Gastrocnemius medialis (tissue), 4 donors: Measurements from ENCODE around the gene G6PC1.

Source experiments
- POLR2A ChIP-seq, 2 donors: fragments of 450-650 bp; IDR thresholded peaks; one replicate each; pipeline ENCODE4 v1.6.1; 2017; ENCODE audit warnings: antibody characterized with exemption in 2 of 2, mild to moderate bottlenecking in 2 of 2, moderate library complexity in 2 of 2
- TF ChIP-seq, protein P1 (sequence below), 5 experiments: fragments of 450-650 bp in 3 of 5; fragments of 200-600 bp in 2 of 5; sonication (generic) in 2 of 5; IDR thresholded peaks in 4 of 5; conservative IDR thresholded peaks in 1 of 5; 1 replicate in 4 of 5; 2 replicates in 1 of 5; pipeline ENCODE4 v1.5.1; 2016 to 2019; ENCODE audit warnings: antibody characterized with exemption in 5 of 5, mild to moderate bottlenecking in 3 of 5, moderate library complexity in 3 of 5

DNA sequence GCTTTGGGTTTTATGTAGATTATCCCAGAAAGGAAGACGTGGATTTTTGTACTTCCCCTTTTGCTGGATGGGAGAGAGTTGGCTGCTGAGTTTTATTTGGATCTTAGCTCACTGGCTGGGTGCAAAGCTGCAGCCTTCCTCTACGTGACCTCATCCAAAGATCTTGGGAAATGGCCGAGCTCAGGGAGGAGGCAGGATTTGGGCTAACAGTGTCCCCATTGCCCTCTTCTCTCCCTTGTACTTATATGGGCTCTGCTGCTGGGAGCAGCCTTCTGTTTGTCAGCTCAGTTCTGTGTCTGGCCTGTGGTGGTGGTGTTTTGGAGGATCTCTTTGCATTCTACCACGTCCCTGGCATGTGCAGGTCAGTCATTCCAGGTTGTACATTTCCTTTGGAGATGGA, 47.6 kb upstream of the G6PC1 start:
- TF ChIP-seq, protein P1, sequence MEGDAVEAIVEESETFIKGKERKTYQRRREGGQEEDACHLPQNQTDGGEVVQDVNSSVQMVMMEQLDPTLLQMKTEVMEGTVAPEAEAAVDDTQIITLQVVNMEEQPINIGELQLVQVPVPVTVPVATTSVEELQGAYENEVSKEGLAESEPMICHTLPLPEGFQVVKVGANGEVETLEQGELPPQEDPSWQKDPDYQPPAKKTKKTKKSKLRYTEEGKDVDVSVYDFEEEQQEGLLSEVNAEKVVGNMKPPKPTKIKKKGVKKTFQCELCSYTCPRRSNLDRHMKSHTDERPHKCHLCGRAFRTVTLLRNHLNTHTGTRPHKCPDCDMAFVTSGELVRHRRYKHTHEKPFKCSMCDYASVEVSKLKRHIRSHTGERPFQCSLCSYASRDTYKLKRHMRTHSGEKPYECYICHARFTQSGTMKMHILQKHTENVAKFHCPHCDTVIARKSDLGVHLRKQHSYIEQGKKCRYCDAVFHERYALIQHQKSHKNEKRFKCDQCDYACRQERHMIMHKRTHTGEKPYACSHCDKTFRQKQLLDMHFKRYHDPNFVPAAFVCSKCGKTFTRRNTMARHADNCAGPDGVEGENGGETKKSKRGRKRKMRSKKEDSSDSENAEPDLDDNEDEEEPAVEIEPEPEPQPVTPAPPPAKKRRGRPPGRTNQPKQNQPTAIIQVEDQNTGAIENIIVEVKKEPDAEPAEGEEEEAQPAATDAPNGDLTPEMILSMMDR (IDR thresholded peaks at IDR 0.05 in 4 of 5, conservative IDR thresholded peaks at IDR 0.05 in 1 of 5) = no peak
- no peak for TF ChIP-seq POLR2A (IDR thresholded peaks at IDR 0.05)
